HEK293 (cell line): ENCODE measurements around the gene SPATA31C2.

Experiments used
- BCL11A ChIP-seq: fragments of 450-650 bp; formaldehyde crosslinking; IDR thresholded peaks from 2 replicates; pipeline ENCODE4 v1.5.1; 2016; ENCODE audit warnings: low read depth, missing biosample characterization, missing genetic modification characterization
- CTCF ChIP-seq: fragments of 450-650 bp; formaldehyde crosslinking; IDR thresholded peaks from 2 replicates; pipeline ENCODE4 v1.5.1; 2016; ENCODE audit warnings: missing biosample characterization, missing genetic modification characterization
- TCF7L2 ChIP-seq: IDR thresholded peaks from 2 replicates; pipeline ENCODE4 v1.6.1; 2011; ENCODE audit warnings: low read depth, mild to moderate bottlenecking, inconsistent platforms, low read length, moderate library complexity, borderline replicate concordance
- ZBTB48 ChIP-seq: fragments of 450-650 bp; formaldehyde crosslinking; IDR thresholded peaks from 2 replicates; pipeline ENCODE4 v1.5.1; 2016; ENCODE audit warnings: missing biosample characterization, missing genetic modification characterization
- ZBTB7A ChIP-seq: fragments of 450-650 bp; formaldehyde crosslinking; IDR thresholded peaks from 2 replicates; pipeline ENCODE4 v1.5.1; 2016; ENCODE audit warnings: low read depth, missing biosample characterization, missing genetic modification characterization
- ZNF155 ChIP-seq: fragments of 450-650 bp; formaldehyde crosslinking; IDR thresholded peaks from 2 replicates; pipeline ENCODE4 v1.5.1; 2016; ENCODE audit warnings: missing biosample characterization, missing genetic modification characterization
- ZNF280D ChIP-seq: fragments of 450-650 bp; formaldehyde crosslinking; IDR thresholded peaks from 2 replicates; pipeline ENCODE4 v1.5.1; 2016; ENCODE audit warnings: missing biosample characterization, missing genetic modification characterization
- ZNF37A ChIP-seq: fragments of 450-650 bp; IDR thresholded peaks from 2 replicates; pipeline ENCODE4 v1.5.1; 2018; ENCODE audit warnings: missing biosample characterization, missing genetic modification characterization
- ZNF423 ChIP-seq: fragments of 450-650 bp; formaldehyde crosslinking; IDR thresholded peaks from 2 replicates; pipeline ENCODE4 v1.5.1; 2016; ENCODE audit warnings: missing biosample characterization, missing genetic modification characterization
- ZNF560 ChIP-seq: fragments of 450-650 bp; formaldehyde crosslinking; IDR thresholded peaks from 2 replicates; pipeline ENCODE4 v1.5.1; 2017; ENCODE audit warnings: missing biosample characterization, missing genetic modification characterization, borderline replicate concordance

GRCh38 chr9:88168564-88168963 is 30.3 kb upstream of the SPATA31C2 start:
- TF ChIP-seq ZNF37A (tag by site-specific recombination) (no peak), ZNF280D (no peak), CTCF (tag by site-specific recombination) (no peak), BCL11A (tag by site-specific recombination) (no peak), ZNF155 (tag by site-specific recombination) (no peak), TCF7L2 (no peak), ZBTB48 (tag by site-specific recombination) (no peak), ZNF423 (tag by site-specific recombination) (no peak), ZNF560 (no peak), ZBTB7A (tag by site-specific recombination) (no peak)
